Measurements from ENCODE around the gene CCT6A. TPM values are rescaled to one million over a fixed set of nuclear protein-coding genes. Genes with fewer than 3 reads are reported as not detected.

Gene CCT6A
- total and polyA plus RNA-seq, 9 of the 15 experiments (the other 6 are each of a cell fraction or from before 2014, with no cell fraction given), result 244 to 708 (median 387) TPM

DNA sequence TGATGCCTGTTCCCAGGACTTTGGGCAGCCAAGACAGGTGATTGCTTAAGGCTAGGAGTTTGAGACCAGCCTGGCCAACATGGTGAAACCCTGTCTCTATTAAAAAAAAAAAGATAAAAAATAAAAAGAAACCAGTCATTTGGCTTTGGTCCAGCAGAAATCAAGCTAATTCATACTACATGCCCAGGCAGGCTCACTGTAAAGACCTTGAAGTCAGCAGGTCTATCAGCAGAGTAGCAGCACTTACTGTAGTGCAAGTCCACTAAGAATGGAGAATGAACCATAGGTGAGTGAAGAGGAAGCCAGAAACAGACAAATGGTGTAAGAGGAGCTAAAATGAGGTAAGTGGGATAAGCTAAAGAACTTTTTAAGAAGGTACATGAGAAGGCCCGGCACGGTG lies 25.0 kb upstream of the CCT6A start:
- WGBS (ENCODE audit: insufficient coverage, low coverage, missing lambda C conversion rate), result 90% methylated on average over 2 of the region's 2 CpGs
- Histone ChIP-seq H3K27me3 (ENCODE audit: control insufficient read depth in 2 of 2, insufficient read depth in 2 of 2, low read length in 2 of 2) (no peaks in the 10 kb centered on the region), H3K36me3 (ENCODE audit: control insufficient read depth, insufficient read depth, low read length) (peaks cover 15% of the 10 kb centered on the region; the same call in 1 of the 3 replicates), H3K9ac (ENCODE audit: insufficient read depth in 1 of 2, low read depth in 2 of 2, low read length in 2 of 2) (no peak overlapping the region), H3K4me1 (replicated peaks in 1 of 2; ENCODE audit: control insufficient read depth in 2 of 2, insufficient read depth in 2 of 2, low read length in 2 of 2) (no peaks in the 10 kb centered on the region), H4K20me1 (replicated peaks; ENCODE audit: control insufficient read depth, insufficient read depth, low read length) (no peaks in the 10 kb centered on the region), H3K9me3 (replicated peaks; ENCODE audit: control insufficient read depth, insufficient read depth, low read depth, low read length) (no peaks in the 10 kb centered on the region), H3K9me1 (ENCODE audit: control insufficient read depth, insufficient read depth, low read length) (no peaks in the 10 kb centered on the region), H2AFZ (ENCODE audit: low read depth, low read length) (no peak overlapping the region), H3K4me3 (no peak overlapping the region), H3K79me2 (ENCODE audit: control insufficient read depth, insufficient read depth, low read length) (no peaks in the 10 kb centered on the region), H3K4me2 (ENCODE audit: insufficient read depth, low read length) (no peak overlapping the region), H3K27ac (ENCODE audit: extremely low read depth, low read depth, low read length) (no peak overlapping the region)
- FAIRE-seq (no peak), ATAC-seq (no peak), DNase-seq (ENCODE audit: extremely low read depth in 1 of 4, low spot score in 3 of 4) (no peak)
- POLR2A ChIA-PET, result no interaction called here
- TF ChIP-seq NFIC (IDR thresholded peaks at IDR 0.05), result 0 out of 2 replicates have a peak, but pooled peaks have one; percentile 13
- TF ChIP-seq, protein P1, sequence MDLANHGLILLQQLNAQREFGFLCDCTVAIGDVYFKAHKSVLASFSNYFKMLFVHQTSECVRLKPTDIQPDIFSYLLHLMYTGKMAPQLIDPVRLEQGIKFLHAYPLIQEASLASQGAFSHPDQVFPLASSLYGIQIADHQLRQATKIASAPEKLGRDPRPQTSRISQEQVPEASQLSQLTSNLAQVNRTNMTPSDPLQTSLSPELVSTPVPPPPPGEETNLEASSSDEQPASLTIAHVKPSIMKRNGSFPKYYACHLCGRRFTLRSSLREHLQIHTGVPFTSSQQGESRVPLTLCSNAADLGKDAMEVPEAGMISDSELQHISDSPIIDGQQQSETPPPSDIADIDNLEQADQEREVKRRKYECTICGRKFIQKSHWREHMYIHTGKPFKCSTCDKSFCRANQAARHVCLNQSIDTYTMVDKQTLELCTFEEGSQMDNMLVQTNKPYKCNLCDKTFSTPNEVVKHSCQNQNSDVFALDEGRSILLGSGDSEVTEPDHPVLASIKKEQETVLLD (IDR thresholded peaks at IDR 0.05), result no peak
- no TSS peak for BruUV-seq (replicated peaks)
- intact Hi-C loops (cut with micrococcal nuclease) (no loop called here), in situ Hi-C loops (cut with MboI) (no loop called here)
- CTCF ChIA-PET (ENCODE audit: low intra/inter-chr PET ratio), result no interaction called here

- Histone ChIP-seq H3K27ac (ENCODE audit: extremely low read depth, low read depth, low read length) (no peak overlapping the region), H3K9me1 (ENCODE audit: control insufficient read depth, insufficient read depth, low read length) (no peaks in the 10 kb centered on the region), H3K36me3 (ENCODE audit: control insufficient read depth, insufficient read depth, low read length) (peaks cover 15% of the 10 kb centered on the region; the same call in 1 of the 3 replicates), H3K79me2 (ENCODE audit: control insufficient read depth, insufficient read depth, low read length) (no peaks in the 10 kb centered on the region), H3K4me3 (no peak overlapping the region), H3K9ac (ENCODE audit: insufficient read depth in 1 of 2, low read depth in 2 of 2, low read length in 2 of 2) (no peak overlapping the region), H3K27me3 (ENCODE audit: control insufficient read depth in 2 of 2, insufficient read depth in 2 of 2, low read length in 2 of 2) (no peaks in the 10 kb centered on the region), H3K4me2 (ENCODE audit: insufficient read depth, low read length) (no peak overlapping the region), H2AFZ (ENCODE audit: low read depth, low read length) (no peak overlapping the region), H3K4me1 (replicated peaks in 1 of 2; ENCODE audit: control insufficient read depth in 2 of 2, insufficient read depth in 2 of 2, low read length in 2 of 2) (peaks cover 3 to 5% of the 10 kb centered on the region in 2 experiments; a peak in 3 of 5 replicates), H3K9me3 (replicated peaks; ENCODE audit: control insufficient read depth, insufficient read depth, low read depth, low read length) (no peaks in the 10 kb centered on the region), H4K20me1 (replicated peaks; ENCODE audit: control insufficient read depth, insufficient read depth, low read length) (no peaks in the 10 kb centered on the region)
- in situ Hi-C loops (cut with MboI), result no loop called here
- FAIRE-seq, result no peak
- 80% methylated on average over 9 of the region's 9 CpGs for WGBS (ENCODE audit: insufficient coverage, low coverage, missing lambda C conversion rate)
- no peak for ATAC-seq
- CTCF ChIA-PET (ENCODE audit: low intra/inter-chr PET ratio), result no interaction called here
- BruUV-seq (replicated peaks), result no TSS peak
- intact Hi-C loops (cut with micrococcal nuclease), result no loop called here
- POLR2A ChIA-PET, result interaction anchor here (1.2 to 1.4 kb wide), 2 partner anchors 9 to 12 kb away, joined by 3 read pairs; no protein-coding TSS in a partner anchor
- DNase-seq (ENCODE audit: extremely low read depth in 1 of 4, low spot score in 3 of 4), result no peak
- TF ChIP-seq HNRNPL (IDR thresholded peaks at IDR 0.05; ENCODE audit: low read depth, low read length), result no peak
- TF ChIP-seq NBN (IDR thresholded peaks at IDR 0.05; ENCODE audit: low read depth), result no peak
- TF ChIP-seq ZBTB1 (CRISPR knock-in tag; IDR thresholded peaks at IDR 0.05; ENCODE audit: borderline replicate concordance, low read depth), result no peak
- TF ChIP-seq ZNF174 (CRISPR knock-in tag; IDR thresholded peaks at IDR 0.05), result no peak
- no peak for TF ChIP-seq ZNF507 (tag; conservative IDR thresholded peaks at IDR 0.05)
- no peak for TF ChIP-seq HEY1 (CRISPR knock-in tag; IDR thresholded peaks at IDR 0.05; ENCODE audit: borderline replicate concordance)
- TF ChIP-seq ATF1 (CRISPR knock-in tag; IDR thresholded peaks at IDR 0.05), result no peak
- TF ChIP-seq ATF1 (tag; IDR thresholded peaks at IDR 0.05), result no peak
- no peak for TF ChIP-seq RBFOX2 (IDR thresholded peaks at IDR 0.05; ENCODE audit: low read depth, low read length)
- TF ChIP-seq LEF1 (IDR thresholded peaks at IDR 0.05), result no peak
- TF ChIP-seq, protein P2, sequence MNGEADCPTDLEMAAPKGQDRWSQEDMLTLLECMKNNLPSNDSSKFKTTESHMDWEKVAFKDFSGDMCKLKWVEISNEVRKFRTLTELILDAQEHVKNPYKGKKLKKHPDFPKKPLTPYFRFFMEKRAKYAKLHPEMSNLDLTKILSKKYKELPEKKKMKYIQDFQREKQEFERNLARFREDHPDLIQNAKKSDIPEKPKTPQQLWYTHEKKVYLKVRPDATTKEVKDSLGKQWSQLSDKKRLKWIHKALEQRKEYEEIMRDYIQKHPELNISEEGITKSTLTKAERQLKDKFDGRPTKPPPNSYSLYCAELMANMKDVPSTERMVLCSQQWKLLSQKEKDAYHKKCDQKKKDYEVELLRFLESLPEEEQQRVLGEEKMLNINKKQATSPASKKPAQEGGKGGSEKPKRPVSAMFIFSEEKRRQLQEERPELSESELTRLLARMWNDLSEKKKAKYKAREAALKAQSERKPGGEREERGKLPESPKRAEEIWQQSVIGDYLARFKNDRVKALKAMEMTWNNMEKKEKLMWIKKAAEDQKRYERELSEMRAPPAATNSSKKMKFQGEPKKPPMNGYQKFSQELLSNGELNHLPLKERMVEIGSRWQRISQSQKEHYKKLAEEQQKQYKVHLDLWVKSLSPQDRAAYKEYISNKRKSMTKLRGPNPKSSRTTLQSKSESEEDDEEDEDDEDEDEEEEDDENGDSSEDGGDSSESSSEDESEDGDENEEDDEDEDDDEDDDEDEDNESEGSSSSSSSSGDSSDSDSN (IDR thresholded peaks at IDR 0.05; ENCODE audit: borderline replicate concordance in 1 of 2, low read depth in 2 of 2, low read length in 2 of 2), result no peak
- TF ChIP-seq PML (IDR thresholded peaks at IDR 0.05; ENCODE audit: low read length), result no peak
These were observed 22.5 kb upstream of the CCT6A start for GRCh38 chr7:56028942-56029630.
